ENCODE data around the gene ST8SIA6.

ST8SIA6 gene

GRCh38 chr10:17457083-17457482 lies 2.7 kb upstream of the ST8SIA6 start:
- no peak for TF ChIP-seq CTCF (IDR thresholded peaks at IDR 0.05; ENCODE audit: borderline replicate concordance, insufficient read depth, low read depth, low read length)
- H3K4me3 ChIP-seq (ENCODE audit: low read depth, low read length) = no peak overlapping the region

- H3K4me3 ChIP-seq (ENCODE audit: low read depth, low read length) = no peak overlapping the region
- no peak for TF ChIP-seq CTCF (IDR thresholded peaks at IDR 0.05; ENCODE audit: borderline replicate concordance, insufficient read depth, low read depth, low read length)
Measured at GRCh38 chr10:17456032-17456548, 1.7 kb upstream of the ST8SIA6 start.

- TF ChIP-seq CTCF (IDR thresholded peaks at IDR 0.05; ENCODE audit: borderline replicate concordance, insufficient read depth, low read depth, low read length) = no peak
- no peak overlapping the region for H3K4me3 ChIP-seq (ENCODE audit: low read depth, low read length)
Measured at GRCh38 chr10:17455015-17455520, 673 bp upstream of the ST8SIA6 start.

GRCh38 chr10:17453373-17454091 lies 863 bp downstream of the ST8SIA6 start:
- TF ChIP-seq CTCF (IDR thresholded peaks at IDR 0.05; ENCODE audit: borderline replicate concordance, insufficient read depth, low read depth, low read length) = no peak
- no peak overlapping the region for H3K4me3 ChIP-seq (ENCODE audit: low read depth, low read length)

GRCh38 chr10:17453035-17453372 lies 1.4 kb downstream of the ST8SIA6 start:
- TF ChIP-seq CTCF (IDR thresholded peaks at IDR 0.05; ENCODE audit: borderline replicate concordance, insufficient read depth, low read depth, low read length) = no peak
- no peak overlapping the region for H3K4me3 ChIP-seq (ENCODE audit: low read depth, low read length)

GRCh38 chr10:17452060-17452841 lies 2.1 kb downstream of the ST8SIA6 start:
- no peak for TF ChIP-seq CTCF (IDR thresholded peaks at IDR 0.05; ENCODE audit: borderline replicate concordance, insufficient read depth, low read depth, low read length)
- H3K4me3 ChIP-seq (ENCODE audit: low read depth, low read length) = no peak overlapping the region

All from GM12875 (cell line).